Transverse colon (tissue), 4 donors: ENCODE results near the gene SFTPA2. TPM values are rescaled to one million over a fixed set of nuclear protein-coding genes. Genes with fewer than 3 reads are reported as not detected.
A peak's percentile ranks its signal among the peaks of the same experiment; 100 is the strongest.

Experiments used
- DNase-seq: peaks from one replicate; pipeline ENCODE4 v3.0.0-alpha.2; 2019
- H3K27ac ChIP-seq, 4 donors: fragments of 200-600 bp; sonication (generic); 2 replicates each; pipeline ENCODE4 v1.5.1; 2016 to 2018; ENCODE audit warnings: inconsistent platforms in 4 of 4
- H3K27me3 ChIP-seq: fragments of 200-600 bp; sonication (generic); 2 replicates; pipeline ENCODE4 v1.5.1; 2017; ENCODE audit warnings: inconsistent platforms
- H3K36me3 ChIP-seq, 4 donors: fragments of 200-600 bp; sonication (generic); 2 replicates each; pipeline ENCODE4 v1.5.1; 2017 to 2019; ENCODE audit warnings: inconsistent platforms in 4 of 4
- H3K4me1 ChIP-seq, 4 donors: fragments of 200-600 bp; sonication (generic); 2 replicates each; pipeline ENCODE4 v1.5.1; 2017 to 2020; ENCODE audit warnings: inconsistent platforms in 4 of 4
- H3K4me3 ChIP-seq, 4 donors: fragments of 200-600 bp; sonication (generic); 1 replicate in 1 of 4; 2 replicates in 3 of 4; pipeline versions ENCODE4 v1.5.1 to v1.6.1; 2017 to 2019; ENCODE audit warnings: inconsistent platforms in 4 of 4
- H3K9me3 ChIP-seq, 2 donors: fragments of 200-600 bp; sonication (generic); 2 replicates each; pipeline ENCODE4 v1.5.1; 2017 to 2019; ENCODE audit warnings: inconsistent platforms in 2 of 2
- EP300 ChIP-seq: sonication (generic); formaldehyde crosslinking; IDR thresholded peaks from one replicate; pipeline ENCODE4 v1.6.1; 2017; ENCODE audit warnings: antibody characterized with exemption, low read depth
- POLR2A ChIP-seq: fragments of 450-650 bp; IDR thresholded peaks from one replicate; pipeline ENCODE4 v1.6.1; 2016; ENCODE audit warnings: antibody characterized with exemption, mild to moderate bottlenecking, moderate library complexity
- POLR2AphosphoS5 ChIP-seq, 3 donors: sonication (generic); formaldehyde crosslinking; IDR thresholded peaks; one replicate each; pipeline ENCODE4 v1.6.1; 2016; ENCODE audit warnings: antibody characterized with exemption in 3 of 3
- WGBS, 2 donors: methylation state at CpG; one replicate each; pipeline ENCODE4 v1.1.5; 2018; ENCODE audit warnings: low coverage in 1 of 2; 5-methylcytosine and 5-hydroxymethylcytosine counted together
- in situ Hi-C, 4 donors: fragments of 200-750 bp; cut with MboI; loops; one replicate each; pipeline versions ENCODE4 v1.15.0 to v1.15.1; 2017; ENCODE audit warnings: low sequenced_read_pairs in 3 of 4, low pct_ligation_motif_present in 1 of 4, low pct_unique_long_range_greater_than_20kb in 1 of 4
- intact Hi-C: fragments of 100-400 bp; cut with DNase I; formaldehyde crosslinking; loops from one replicate; pipeline ENCODE4 v1.15.1; 2023; ENCODE audit warnings: low total_unique reads
- total RNA-seq, 4 donors: library from RNA; depleted of rRNA; stranded (reverse); fragments of >200 nt; gene quantifications; one replicate each; pipeline ENCODE4 v1.1.0, GENCODE V29; 2016
- TF ChIP-seq, protein P1 (sequence below), 5 experiments: fragments of 200-600 bp in 3 of 5; fragments of 450-650 bp in 2 of 5; sonication (generic) in 3 of 5; IDR thresholded peaks; 1 replicate in 2 of 5; 2 replicates in 3 of 5; pipeline ENCODE4 v1.5.1; 2016 to 2017; ENCODE audit warnings: antibody characterized with exemption in 5 of 5, inconsistent platforms in 3 of 5, mild to moderate bottlenecking in 2 of 5, moderate library complexity in 1 of 5

SFTPA2 gene
- 1 to 10 TPM in 3 of 4 donors, under 1 TPM in 1; 0.32 to 4.9 (median 2.5) TPM for total RNA-seq

DNA sequence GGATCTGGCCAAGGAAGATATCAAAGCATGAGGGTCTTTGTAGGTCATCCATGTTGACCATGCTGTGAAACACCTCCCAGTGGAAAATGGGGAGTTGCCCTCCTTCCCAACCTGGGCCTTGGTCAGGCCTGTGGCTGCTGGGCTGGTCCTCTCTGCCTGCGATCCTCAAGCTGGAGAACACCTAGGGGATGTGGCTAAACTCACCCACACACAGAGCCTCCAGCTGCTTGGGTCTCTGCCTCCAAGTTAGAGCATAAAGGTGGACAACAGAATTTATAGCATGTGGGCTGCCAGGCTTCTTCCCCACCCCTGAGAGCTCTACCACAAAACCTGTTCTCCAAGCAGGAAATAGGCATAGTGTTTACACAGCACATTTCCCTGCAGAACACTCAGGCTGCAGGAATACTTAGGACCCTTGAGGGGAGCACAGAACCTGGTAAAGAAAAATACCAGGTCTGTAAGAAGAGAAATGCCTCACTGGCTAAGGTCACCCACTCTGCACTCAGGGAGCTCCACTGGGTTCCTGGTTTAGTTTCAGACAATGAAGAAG lies at the start of gene SFTPA2:
Gene SFTPA2 (minus strand): TSS at position 248 of the 550 bp plus-strand sequence. CDS start 924 bp downstream, outside the sequence.
- no peak for DNase-seq
- WGBS, 2 donors = 83% methylated on average over 1 of the region's 1 CpG; no CpG with 5 or more reads in 1 of the 2 donors
- TF ChIP-seq POLR2AphosphoS5 (IDR thresholded peaks at IDR 0.05) = no peak
- no peak for TF ChIP-seq POLR2A
- TF ChIP-seq EP300 = no peak
- TF ChIP-seq, protein P1, sequence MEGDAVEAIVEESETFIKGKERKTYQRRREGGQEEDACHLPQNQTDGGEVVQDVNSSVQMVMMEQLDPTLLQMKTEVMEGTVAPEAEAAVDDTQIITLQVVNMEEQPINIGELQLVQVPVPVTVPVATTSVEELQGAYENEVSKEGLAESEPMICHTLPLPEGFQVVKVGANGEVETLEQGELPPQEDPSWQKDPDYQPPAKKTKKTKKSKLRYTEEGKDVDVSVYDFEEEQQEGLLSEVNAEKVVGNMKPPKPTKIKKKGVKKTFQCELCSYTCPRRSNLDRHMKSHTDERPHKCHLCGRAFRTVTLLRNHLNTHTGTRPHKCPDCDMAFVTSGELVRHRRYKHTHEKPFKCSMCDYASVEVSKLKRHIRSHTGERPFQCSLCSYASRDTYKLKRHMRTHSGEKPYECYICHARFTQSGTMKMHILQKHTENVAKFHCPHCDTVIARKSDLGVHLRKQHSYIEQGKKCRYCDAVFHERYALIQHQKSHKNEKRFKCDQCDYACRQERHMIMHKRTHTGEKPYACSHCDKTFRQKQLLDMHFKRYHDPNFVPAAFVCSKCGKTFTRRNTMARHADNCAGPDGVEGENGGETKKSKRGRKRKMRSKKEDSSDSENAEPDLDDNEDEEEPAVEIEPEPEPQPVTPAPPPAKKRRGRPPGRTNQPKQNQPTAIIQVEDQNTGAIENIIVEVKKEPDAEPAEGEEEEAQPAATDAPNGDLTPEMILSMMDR (IDR thresholded peaks at IDR 0.05) = no peak
- H3K36me3 ChIP-seq = no peaks in the 10 kb centered on the region
- H3K27me3 ChIP-seq = no peaks in the 10 kb centered on the region
- in situ Hi-C loops (loop anchor here in 3 of 4 donors (25.0 kb wide), 2 partner anchors 377 to 702 kb away; partner anchors contain the start of gene SFTPD (in 3 of the 3)), intact Hi-C loops (no loop called here)
- peaks cover 0 to 18% (median 8%) of the 10 kb centered on the region in 4 donors for H3K4me1 ChIP-seq
- H3K27ac ChIP-seq = peak within 1 kb of the TSS in 2 of 4 donors; percentile 6 to 29
- H3K9me3 ChIP-seq = no peaks in the 10 kb centered on the region
- no peak within 1 kb of the TSS for H3K4me3 ChIP-seq

DNA sequence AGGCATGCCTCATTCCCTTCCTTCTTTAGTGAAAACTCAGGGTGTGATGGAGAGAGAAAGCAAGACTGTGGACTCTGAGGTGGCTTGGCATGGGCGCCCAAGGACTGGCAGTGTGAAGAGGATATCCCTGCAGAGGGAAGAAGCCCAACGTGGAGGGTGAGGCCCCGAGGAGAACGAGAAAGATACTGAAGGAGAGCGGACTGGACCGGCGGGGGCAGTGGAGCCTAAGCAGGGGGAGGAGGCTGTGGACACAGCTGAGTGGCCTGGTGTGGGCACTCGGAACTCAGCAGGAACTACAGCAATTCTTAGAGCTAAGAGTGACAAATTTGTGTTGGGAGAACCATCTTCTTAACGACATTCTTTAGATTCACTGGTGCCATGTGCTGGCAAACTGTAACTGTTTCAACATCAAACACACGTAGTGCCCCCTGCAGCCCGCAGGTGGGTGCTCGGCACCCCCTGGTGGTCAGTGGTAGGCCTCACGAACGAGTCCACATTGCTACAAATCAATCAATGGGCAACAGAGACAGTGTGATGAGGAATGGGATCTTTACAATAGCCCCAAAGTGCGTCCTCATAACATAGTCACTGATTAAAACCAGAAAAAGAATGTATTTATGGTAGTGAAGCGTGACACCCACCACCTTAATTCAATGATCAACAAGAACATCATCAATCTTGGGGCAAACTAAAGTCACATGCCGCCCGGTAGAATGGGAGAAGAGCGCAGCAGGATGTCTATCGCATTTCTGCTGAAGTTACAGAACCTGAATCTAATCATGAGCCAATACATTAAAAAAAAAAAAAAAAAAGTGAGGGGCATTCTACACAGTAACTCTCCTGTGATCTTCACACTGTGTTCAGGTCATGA lies 48.5 kb upstream of the SFTPA2 start:
- intact Hi-C loops = no loop called here
- no peak overlapping the region for H3K27ac ChIP-seq
- no peak for TF ChIP-seq POLR2AphosphoS5 (IDR thresholded peaks at IDR 0.05)
- TF ChIP-seq, protein P1 (IDR thresholded peaks at IDR 0.05) = peak; percentile 43 to 55 (median 48)
- in situ Hi-C loops = no loop called here
- 59 to 65% methylated on average over 6 to 20 of the region's 20 CpGs for WGBS, 2 donors
- no peaks in the 10 kb centered on the region for H3K9me3 ChIP-seq
- no peaks in the 10 kb centered on the region for H3K36me3 ChIP-seq
- peak; percentile 26 for DNase-seq
- no peak overlapping the region for H3K4me3 ChIP-seq
- no peaks in the 10 kb centered on the region for H3K27me3 ChIP-seq
- no peaks in the 10 kb centered on the region for H3K4me1 ChIP-seq

DNA sequence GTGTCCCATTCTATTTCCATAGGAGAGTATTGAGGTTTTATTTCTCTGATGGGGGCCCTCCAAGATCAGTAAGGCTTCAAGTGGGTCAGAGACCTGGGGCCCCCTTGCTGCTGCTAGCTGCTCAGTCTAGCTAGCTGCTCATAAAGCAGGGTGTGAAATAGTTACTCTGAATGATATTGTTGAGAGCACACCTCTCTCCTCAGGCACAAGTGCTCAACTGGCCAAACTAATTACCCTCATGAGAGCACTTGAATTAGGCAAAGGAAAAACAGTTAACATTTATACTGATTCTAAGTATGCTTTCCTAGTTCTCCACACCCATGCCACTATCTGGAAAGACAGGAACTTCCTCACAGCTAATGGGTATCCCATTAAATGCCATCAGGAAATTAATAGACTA lies 45.1 kb upstream of the SFTPA2 start:
- no peaks in the 10 kb centered on the region for H3K27me3 ChIP-seq
- TF ChIP-seq EP300 (no peak), POLR2AphosphoS5 (IDR thresholded peaks at IDR 0.05) (no peak), POLR2A (no peak)
- TF ChIP-seq, protein P1 (IDR thresholded peaks at IDR 0.05) = no peak
- H3K36me3 ChIP-seq = no peaks in the 10 kb centered on the region
- in situ Hi-C loops (no loop called here), intact Hi-C loops (no loop called here)
- H3K27ac ChIP-seq = no peak overlapping the region
- DNase-seq = no peak
- no peak overlapping the region for H3K4me3 ChIP-seq
- no peaks in the 10 kb centered on the region for H3K4me1 ChIP-seq
- H3K9me3 ChIP-seq = no peaks in the 10 kb centered on the region

DNA sequence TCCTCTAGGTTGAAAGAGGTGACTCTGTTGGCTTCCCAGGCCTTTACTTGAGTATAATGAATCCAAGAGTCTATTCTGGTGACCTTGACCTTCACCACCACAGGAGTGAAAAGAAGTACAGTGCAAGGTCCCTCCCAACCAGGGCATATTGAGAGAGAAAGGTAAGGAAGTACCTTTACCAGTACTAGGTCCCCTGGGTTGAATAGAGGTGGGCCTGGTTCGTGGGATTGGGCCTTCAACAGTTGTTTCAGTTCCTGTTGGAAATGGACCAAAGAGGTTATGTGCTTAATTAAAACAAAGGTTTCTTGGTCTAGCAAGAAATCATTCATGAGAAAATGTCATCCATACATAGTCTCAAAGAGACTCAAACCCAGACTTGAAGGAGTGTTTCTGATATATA lies 44.1 kb upstream of the SFTPA2 start:
- intact Hi-C loops (no loop called here), in situ Hi-C loops (no loop called here)
- H3K9me3 ChIP-seq = no peaks in the 10 kb centered on the region
- no peak overlapping the region for H3K4me3 ChIP-seq
- no peak overlapping the region for H3K27ac ChIP-seq
- DNase-seq = no peak
- H3K4me1 ChIP-seq = no peaks in the 10 kb centered on the region
- 50 to 55% methylated on average over 1 of the region's 1 CpG for WGBS, 2 donors
- TF ChIP-seq POLR2AphosphoS5 (IDR thresholded peaks at IDR 0.05) (no peak), POLR2A (no peak), EP300 (no peak)
- TF ChIP-seq, protein P1 (IDR thresholded peaks at IDR 0.05) = no peak
- no peaks in the 10 kb centered on the region for H3K27me3 ChIP-seq
- H3K36me3 ChIP-seq = no peaks in the 10 kb centered on the region
